Activated naive CD8-positive, alpha-beta T cell (primary cell): ENCODE measurements around the gene LAT.
"Not testable (repeated sequence)": the region's sequence is repeated elsewhere in the genome, so short reads cannot be mapped to it uniquely, and the experiment has no call there.

ENCODE experiments used
- H3K27ac Mint-ChIP-seq: one replicate; pipeline ENCODE4 v1.8.0; 2021; ENCODE audit warnings: mixed read lengths
- H3K27me3 Mint-ChIP-seq: one replicate; pipeline ENCODE4 v1.8.0; 2021; ENCODE audit warnings: mixed read lengths
- H3K36me3 Mint-ChIP-seq: one replicate; pipeline ENCODE4 v1.8.0; 2021; ENCODE audit warnings: mixed read lengths
- H3K4me1 Mint-ChIP-seq: one replicate; pipeline ENCODE4 v1.8.0; 2021; ENCODE audit warnings: low read depth, mixed read lengths
- H3K4me3 Mint-ChIP-seq: one replicate; pipeline ENCODE4 v1.8.0; 2021; ENCODE audit warnings: mild to moderate bottlenecking, mixed read lengths
- H3K9me3 Mint-ChIP-seq: one replicate; pipeline ENCODE4 v1.8.0; 2021; ENCODE audit warnings: low read depth, mixed read lengths

LAT gene

GRCh38 chr16:28964496-28964895 lies 20.4 kb upstream of the LAT start:
- H3K4me3 Mint-ChIP-seq, result no peak overlapping the region
- no peaks in the 10 kb centered on the region for H3K9me3 Mint-ChIP-seq
- no peaks in the 10 kb centered on the region for H3K27me3 Mint-ChIP-seq
- no peak overlapping the region for H3K27ac Mint-ChIP-seq
- H3K36me3 Mint-ChIP-seq, result no peaks in the 10 kb centered on the region
- H3K4me1 Mint-ChIP-seq, result no peaks in the 10 kb centered on the region

- Mint-ChIP-seq H3K27me3 (no peaks in the 10 kb centered on the region), H3K36me3 (no peaks in the 10 kb centered on the region), H3K27ac (no peak overlapping the region), H3K9me3 (no peaks in the 10 kb centered on the region), H3K4me3 (no peak overlapping the region), H3K4me1 (no peaks in the 10 kb centered on the region)
Measured at GRCh38 chr16:28967156-28967555, 17.7 kb upstream of the LAT start.

DNA sequence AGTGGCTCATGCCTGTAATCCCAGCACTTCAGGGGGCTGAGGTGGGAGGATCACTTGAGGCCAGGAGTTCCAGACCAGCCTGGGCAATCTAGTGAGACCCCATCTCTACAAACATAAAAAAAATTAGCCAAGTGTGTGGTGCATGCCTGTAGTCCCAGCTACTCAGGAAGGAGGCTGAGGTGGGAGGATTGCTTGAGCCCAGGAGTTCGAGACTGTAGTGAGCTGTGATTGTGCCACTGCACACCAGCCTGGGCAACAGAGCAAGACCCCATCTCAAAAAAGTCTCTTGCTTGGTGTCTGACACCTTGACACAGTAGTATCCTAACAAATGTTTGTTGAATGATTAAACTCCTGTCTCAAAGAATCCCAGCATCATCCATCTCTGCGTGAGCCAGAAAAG lies 15.2 kb upstream of the LAT start:
- not testable (repeated sequence) for H3K36me3 Mint-ChIP-seq, H3K9me3 Mint-ChIP-seq, H3K27ac Mint-ChIP-seq, H3K27me3 Mint-ChIP-seq, H3K4me1 Mint-ChIP-seq, H3K4me3 Mint-ChIP-seq

DNA sequence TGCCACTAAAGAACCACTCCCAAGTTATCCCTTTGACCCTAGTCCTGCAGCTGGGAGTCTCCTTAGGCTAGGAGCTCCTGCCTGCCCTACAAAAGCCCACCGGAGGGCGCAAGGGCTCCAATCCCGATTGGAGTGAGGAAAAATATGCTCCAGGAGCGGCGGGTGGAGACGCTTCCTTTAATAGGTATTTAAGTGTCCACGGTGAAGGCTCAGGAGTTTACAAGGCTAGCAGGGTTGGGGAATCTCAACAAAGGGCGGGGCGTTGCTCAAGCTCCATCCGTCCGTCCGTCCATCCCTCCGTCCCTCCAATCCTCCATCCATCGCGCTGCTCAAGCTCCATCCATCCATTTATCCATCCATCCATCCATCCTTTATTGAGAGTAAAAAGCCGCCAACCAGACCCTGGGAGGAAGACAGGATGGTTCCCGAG lies 10.8 kb upstream of the LAT start:
- Mint-ChIP-seq H3K27ac (peak overlapping the region; percentile 96), H3K9me3 (no peaks in the 10 kb centered on the region), H3K36me3 (peaks cover 5% of the 10 kb centered on the region), H3K4me3 (peak overlapping the region; percentile 94), H3K4me1 (peaks cover 31% of the 10 kb centered on the region), H3K27me3 (no peaks in the 10 kb centered on the region)

DNA sequence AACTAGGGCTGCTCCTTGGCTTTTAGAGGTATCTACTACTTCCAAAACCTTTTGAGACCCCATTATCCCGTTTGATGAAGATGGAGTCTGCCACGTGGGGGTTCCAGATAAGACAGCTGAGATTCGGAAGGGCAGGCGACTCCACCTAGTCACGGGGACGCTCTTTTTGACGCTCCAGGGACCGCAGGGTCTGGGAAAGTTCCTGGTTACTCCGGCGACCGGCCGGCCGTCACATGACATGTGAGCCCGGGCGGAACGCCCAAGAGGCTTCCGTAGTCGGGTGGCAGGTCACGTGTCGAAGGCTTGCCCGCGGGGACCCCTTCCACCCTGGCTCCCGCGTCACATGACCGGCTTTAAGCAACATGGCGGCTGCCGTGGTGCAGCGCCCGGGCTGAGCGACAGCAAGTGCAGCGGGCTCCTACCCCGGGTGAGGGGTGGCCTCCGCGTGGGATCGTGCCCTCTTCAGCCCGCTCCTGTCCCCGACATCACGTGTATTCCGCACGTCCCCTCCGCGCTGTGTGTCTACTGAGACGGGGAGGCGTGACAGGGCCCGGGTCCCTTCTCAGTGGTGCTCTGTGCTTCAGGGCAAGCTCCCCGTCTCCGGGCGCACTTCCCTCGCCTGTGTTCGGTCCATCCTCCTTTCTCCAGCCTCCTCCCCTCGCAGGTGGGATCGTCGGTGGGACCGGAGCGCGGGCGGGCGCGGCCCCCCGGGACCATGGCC lies 10.3 kb upstream of the LAT start, which contains the start of gene SPNS1:
Gene SPNS1, plus strand, starts transcription at position 342 of the 721 bp plus-strand sequence. Its CDS starts 374 bp downstream, at position 716.
- Mint-ChIP-seq H3K4me3 (peak within 1 kb of the TSS; percentile 94), H3K9me3 (no peaks in the 10 kb centered on the region), H3K27ac (peak within 1 kb of the TSS; percentile 96), H3K27me3 (no peaks in the 10 kb centered on the region), H3K4me1 (peaks cover 31% of the 10 kb centered on the region), H3K36me3 (peaks cover 5% of the 10 kb centered on the region)

DNA sequence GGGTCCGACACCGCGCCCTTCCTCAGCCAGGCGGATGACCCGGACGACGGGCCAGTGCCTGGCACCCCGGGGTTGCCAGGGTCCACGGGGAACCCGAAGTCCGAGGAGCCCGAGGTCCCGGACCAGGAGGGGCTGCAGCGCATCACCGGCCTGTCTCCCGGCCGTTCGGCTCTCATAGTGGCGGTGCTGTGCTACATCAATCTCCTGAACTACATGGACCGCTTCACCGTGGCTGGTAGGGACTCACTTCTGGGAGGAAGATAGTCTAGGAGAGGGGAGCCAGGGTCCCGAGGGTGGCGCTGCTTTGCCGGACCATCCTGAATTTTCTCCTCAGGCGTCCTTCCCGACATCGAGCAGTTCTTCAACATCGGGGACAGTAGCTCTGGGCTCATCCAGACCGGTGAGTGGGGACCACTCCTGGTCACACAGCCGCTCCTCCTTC lies 9.7 kb upstream of the LAT start:
- peak overlapping the region; percentile 88 for H3K27ac Mint-ChIP-seq
- peaks cover 31% of the 10 kb centered on the region for H3K4me1 Mint-ChIP-seq
- no peaks in the 10 kb centered on the region for H3K27me3 Mint-ChIP-seq
- H3K36me3 Mint-ChIP-seq, result peaks cover 5% of the 10 kb centered on the region
- peak overlapping the region; percentile 94 for H3K4me3 Mint-ChIP-seq
- no peaks in the 10 kb centered on the region for H3K9me3 Mint-ChIP-seq

- H3K4me3 Mint-ChIP-seq, result peak overlapping the region; percentile 17
- H3K9me3 Mint-ChIP-seq, result no peaks in the 10 kb centered on the region
- H3K4me1 Mint-ChIP-seq, result peaks cover 31% of the 10 kb centered on the region
- no peak overlapping the region for H3K27ac Mint-ChIP-seq
- no peaks in the 10 kb centered on the region for H3K27me3 Mint-ChIP-seq
- H3K36me3 Mint-ChIP-seq, result peaks cover 11% of the 10 kb centered on the region
Measured at GRCh38 chr16:28977703-28978662, 6.9 kb upstream of the LAT start.

DNA sequence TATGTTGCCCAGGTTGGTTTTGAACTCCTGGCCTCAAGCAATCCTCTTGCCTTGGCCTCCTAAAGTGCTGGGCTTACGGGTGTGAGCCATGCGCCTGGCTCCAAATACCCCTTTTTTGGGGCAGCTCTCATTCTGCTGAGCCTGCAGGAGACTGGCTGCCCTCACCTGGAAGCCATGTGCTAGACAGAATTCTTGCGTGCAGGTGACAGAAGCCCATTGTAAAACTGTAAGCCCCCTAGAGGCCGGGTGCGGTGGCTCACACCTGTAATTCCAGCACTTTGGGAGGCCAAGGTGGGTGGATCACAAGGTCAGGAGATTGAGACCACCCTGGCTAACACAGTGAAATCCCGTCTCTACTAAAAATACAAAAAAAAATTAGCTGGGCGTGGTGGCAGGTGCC lies 4.5 kb upstream of the LAT start:
- H3K4me3 Mint-ChIP-seq, H3K9me3 Mint-ChIP-seq, H3K27ac Mint-ChIP-seq, H3K27me3 Mint-ChIP-seq: not testable (repeated sequence)
- Mint-ChIP-seq H3K4me1 (peaks cover 42% of the 10 kb centered on the region), H3K36me3 (peaks cover 19% of the 10 kb centered on the region)

DNA sequence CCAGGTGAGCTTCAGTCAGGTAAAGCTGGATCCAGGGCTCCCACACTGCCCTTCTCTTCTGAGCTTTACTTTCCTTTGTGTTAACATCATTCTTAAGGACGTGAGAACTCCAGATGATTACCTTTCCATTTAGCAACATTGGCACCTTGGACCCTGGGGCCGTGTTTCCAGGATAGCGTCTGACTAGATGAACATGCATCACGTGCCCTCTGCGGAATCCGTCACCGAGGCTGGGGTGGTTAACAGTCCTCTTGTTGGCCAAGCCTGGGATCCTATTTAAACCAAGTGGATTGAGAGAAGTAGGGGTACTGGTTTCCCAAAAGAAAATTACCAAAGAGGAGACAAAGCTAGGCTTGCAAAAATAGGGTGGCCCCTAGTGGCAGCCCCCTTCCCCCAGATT lies 3.9 kb upstream of the LAT start:
- H3K27me3 Mint-ChIP-seq, result no peaks in the 10 kb centered on the region
- no peaks in the 10 kb centered on the region for H3K9me3 Mint-ChIP-seq
- peaks cover 19% of the 10 kb centered on the region for H3K36me3 Mint-ChIP-seq
- H3K4me1 Mint-ChIP-seq, result peaks cover 36% of the 10 kb centered on the region
- no peak overlapping the region for H3K27ac Mint-ChIP-seq
- H3K4me3 Mint-ChIP-seq, result no peak overlapping the region

- Mint-ChIP-seq H3K4me3 (no peak overlapping the region), H3K4me1 (peaks cover 31% of the 10 kb centered on the region), H3K27me3 (no peaks in the 10 kb centered on the region), H3K27ac (no peak overlapping the region), H3K9me3 (no peaks in the 10 kb centered on the region), H3K36me3 (peaks cover 19% of the 10 kb centered on the region)
Measured at GRCh38 chr16:28981517-28981916, 3.3 kb upstream of the LAT start.

DNA sequence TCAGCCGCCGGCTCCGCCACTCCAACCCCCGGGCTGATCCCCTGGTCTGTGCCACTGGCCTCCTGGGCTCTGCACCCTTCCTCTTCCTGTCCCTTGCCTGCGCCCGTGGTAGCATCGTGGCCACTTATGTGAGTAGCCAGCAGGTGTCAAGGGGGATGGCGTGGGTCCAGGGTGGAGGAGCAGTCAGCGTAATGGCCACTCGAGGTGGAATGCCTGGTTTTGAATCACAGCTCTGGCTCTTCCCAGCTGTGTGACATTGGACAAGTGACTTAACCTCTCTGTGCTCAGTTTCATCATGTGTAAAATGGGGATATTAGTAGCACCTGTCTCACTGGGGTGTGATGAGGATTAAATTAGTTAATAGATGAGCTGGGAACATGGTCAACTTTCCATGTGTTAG lies 2.4 kb upstream of the LAT start:
- Mint-ChIP-seq H3K36me3 (peaks cover 22% of the 10 kb centered on the region), H3K4me1 (peaks cover 29% of the 10 kb centered on the region), H3K4me3 (peak overlapping the region; percentile 7), H3K27me3 (no peaks in the 10 kb centered on the region), H3K9me3 (no peaks in the 10 kb centered on the region), H3K27ac (no peak overlapping the region)

DNA sequence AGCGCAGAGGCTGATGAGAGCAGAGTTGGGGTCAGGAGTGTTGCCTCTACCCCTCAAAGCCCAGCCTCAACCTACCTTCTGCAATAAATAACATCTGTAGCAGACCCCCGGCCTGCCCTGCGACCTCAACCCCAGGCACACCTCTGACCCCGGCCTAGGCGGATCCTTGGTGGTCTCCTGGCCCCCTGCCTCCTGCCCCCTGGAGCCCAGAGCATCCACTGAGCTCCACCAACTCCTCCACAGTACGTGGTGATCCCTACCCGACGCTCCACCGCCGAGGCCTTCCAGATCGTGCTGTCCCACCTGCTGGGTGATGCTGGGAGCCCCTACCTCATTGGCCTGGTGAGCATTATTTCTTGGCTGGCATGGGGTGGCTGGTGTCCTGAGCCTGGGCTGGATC lies 1.9 kb upstream of the LAT start:
- Mint-ChIP-seq H3K4me1 (peaks cover 29% of the 10 kb centered on the region), H3K27ac (peak overlapping the region; percentile 89), H3K4me3 (peak overlapping the region; percentile 84), H3K36me3 (peaks cover 25% of the 10 kb centered on the region), H3K27me3 (no peaks in the 10 kb centered on the region), H3K9me3 (no peaks in the 10 kb centered on the region)

GRCh38 chr16:28983644-28984043 lies 1.2 kb upstream of the LAT start:
- peak overlapping the region; percentile 84 for H3K4me3 Mint-ChIP-seq
- peaks cover 25% of the 10 kb centered on the region for H3K36me3 Mint-ChIP-seq
- peaks cover 26% of the 10 kb centered on the region for H3K4me1 Mint-ChIP-seq
- H3K9me3 Mint-ChIP-seq, result no peaks in the 10 kb centered on the region
- peak overlapping the region; percentile 89 for H3K27ac Mint-ChIP-seq
- no peaks in the 10 kb centered on the region for H3K27me3 Mint-ChIP-seq

- no peaks in the 10 kb centered on the region for H3K9me3 Mint-ChIP-seq
- H3K36me3 Mint-ChIP-seq, result peaks cover 25% of the 10 kb centered on the region
- H3K27ac Mint-ChIP-seq, result peak overlapping the region; percentile 89
- no peaks in the 10 kb centered on the region for H3K27me3 Mint-ChIP-seq
- peaks cover 30% of the 10 kb centered on the region for H3K4me1 Mint-ChIP-seq
- peak overlapping the region; percentile 84 for H3K4me3 Mint-ChIP-seq
Measured at GRCh38 chr16:28984091-28984490, 761 bp upstream of the LAT start.
